GM10266 (cell line): ENCODE measurements around the gene SRRM2.

ENCODE experiments used
- DNase-seq: peaks from one replicate; pipeline ENCODE4 v3.0.0; 2012; ENCODE audit errors: extremely low spot score
- CTCF ChIP-seq: IDR thresholded peaks from 2 replicates; pipeline ENCODE4 v1.5.1; 2012; ENCODE audit warnings: mild to moderate bottlenecking, low read depth; ENCODE audit not compliant: control insufficient read depth, insufficient read depth; ENCODE audit errors: missing control alignments

Gene SRRM2

GRCh38 chr16:2799859-2800226, 47.4 kb downstream of the SRRM2 start:
- DNase-seq, result no peak
- no peak for TF ChIP-seq CTCF

GRCh38 chr16:2803545-2804195, 51.2 kb downstream of the SRRM2 start:
- no peak for TF ChIP-seq CTCF

GRCh38 chr16:2804728-2805127, 52.3 kb downstream of the SRRM2 start:
- no peak for TF ChIP-seq CTCF
- no peak for DNase-seq

More at GRCh38 chr16:2803545-2804195, 51.2 kb downstream of the SRRM2 start:
- DNase-seq, result no peak

GRCh38 chr16:2806286-2806685, 53.8 kb downstream of the SRRM2 start:
- no peak for TF ChIP-seq CTCF
- DNase-seq, result no peak

- no peak for DNase-seq
- no peak for TF ChIP-seq CTCF
These were observed 55.7 kb downstream of the SRRM2 start for GRCh38 chr16:2808181-2808580.

GRCh38 chr16:2809149-2809760, 56.8 kb downstream of the SRRM2 start:
- TF ChIP-seq CTCF, result no peak
- no peak for DNase-seq

- no peak for DNase-seq
These were observed 58.2 kb downstream of the SRRM2 start for GRCh38 chr16:2810651-2811050.

More at GRCh38 chr16:2810651-2811050, 58.2 kb downstream of the SRRM2 start:
- no peak for TF ChIP-seq CTCF
